C4-2B (cell line): ENCODE results near the gene TLE7.

Experiments used
- H3K27ac ChIP-seq: fragments of 450-650 bp; 2 replicates; pipeline ENCODE4 v1.5.1; 2017
- ZFX ChIP-seq: fragments of 450-650 bp; IDR thresholded peaks from 2 replicates; pipeline ENCODE4 v1.6.1; 2017
- TF ChIP-seq, protein P1 (sequence below): fragments of 450-650 bp; conservative IDR thresholded peaks from 2 replicates; pipeline ENCODE4 v1.5.1; 2017; ENCODE audit warnings: mild to moderate bottlenecking

Gene TLE7

DNA sequence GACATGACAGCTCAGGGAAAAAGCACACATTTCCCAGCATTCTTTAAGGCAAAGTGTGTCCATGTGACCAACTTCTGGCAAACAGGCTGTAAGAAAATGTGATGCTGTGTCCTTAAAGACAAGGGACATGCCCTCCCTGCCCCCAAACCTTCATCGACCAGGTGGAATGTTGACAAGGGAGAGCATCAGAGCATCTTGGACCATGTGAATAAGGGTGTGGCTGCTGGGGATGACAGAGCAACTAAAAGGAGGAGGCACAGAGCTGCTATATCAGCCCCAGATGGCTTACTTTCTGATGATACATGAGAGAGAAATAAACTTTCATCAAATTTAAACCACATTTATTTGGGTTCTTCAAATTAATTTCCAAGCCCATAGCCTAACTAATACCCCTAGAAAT is 22.4 kb upstream of the TLE7 start:
- TF ChIP-seq ZFX, result no peak
- TF ChIP-seq, protein P1, sequence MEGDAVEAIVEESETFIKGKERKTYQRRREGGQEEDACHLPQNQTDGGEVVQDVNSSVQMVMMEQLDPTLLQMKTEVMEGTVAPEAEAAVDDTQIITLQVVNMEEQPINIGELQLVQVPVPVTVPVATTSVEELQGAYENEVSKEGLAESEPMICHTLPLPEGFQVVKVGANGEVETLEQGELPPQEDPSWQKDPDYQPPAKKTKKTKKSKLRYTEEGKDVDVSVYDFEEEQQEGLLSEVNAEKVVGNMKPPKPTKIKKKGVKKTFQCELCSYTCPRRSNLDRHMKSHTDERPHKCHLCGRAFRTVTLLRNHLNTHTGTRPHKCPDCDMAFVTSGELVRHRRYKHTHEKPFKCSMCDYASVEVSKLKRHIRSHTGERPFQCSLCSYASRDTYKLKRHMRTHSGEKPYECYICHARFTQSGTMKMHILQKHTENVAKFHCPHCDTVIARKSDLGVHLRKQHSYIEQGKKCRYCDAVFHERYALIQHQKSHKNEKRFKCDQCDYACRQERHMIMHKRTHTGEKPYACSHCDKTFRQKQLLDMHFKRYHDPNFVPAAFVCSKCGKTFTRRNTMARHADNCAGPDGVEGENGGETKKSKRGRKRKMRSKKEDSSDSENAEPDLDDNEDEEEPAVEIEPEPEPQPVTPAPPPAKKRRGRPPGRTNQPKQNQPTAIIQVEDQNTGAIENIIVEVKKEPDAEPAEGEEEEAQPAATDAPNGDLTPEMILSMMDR, result no peak
- H3K27ac ChIP-seq, result no peak overlapping the region

DNA sequence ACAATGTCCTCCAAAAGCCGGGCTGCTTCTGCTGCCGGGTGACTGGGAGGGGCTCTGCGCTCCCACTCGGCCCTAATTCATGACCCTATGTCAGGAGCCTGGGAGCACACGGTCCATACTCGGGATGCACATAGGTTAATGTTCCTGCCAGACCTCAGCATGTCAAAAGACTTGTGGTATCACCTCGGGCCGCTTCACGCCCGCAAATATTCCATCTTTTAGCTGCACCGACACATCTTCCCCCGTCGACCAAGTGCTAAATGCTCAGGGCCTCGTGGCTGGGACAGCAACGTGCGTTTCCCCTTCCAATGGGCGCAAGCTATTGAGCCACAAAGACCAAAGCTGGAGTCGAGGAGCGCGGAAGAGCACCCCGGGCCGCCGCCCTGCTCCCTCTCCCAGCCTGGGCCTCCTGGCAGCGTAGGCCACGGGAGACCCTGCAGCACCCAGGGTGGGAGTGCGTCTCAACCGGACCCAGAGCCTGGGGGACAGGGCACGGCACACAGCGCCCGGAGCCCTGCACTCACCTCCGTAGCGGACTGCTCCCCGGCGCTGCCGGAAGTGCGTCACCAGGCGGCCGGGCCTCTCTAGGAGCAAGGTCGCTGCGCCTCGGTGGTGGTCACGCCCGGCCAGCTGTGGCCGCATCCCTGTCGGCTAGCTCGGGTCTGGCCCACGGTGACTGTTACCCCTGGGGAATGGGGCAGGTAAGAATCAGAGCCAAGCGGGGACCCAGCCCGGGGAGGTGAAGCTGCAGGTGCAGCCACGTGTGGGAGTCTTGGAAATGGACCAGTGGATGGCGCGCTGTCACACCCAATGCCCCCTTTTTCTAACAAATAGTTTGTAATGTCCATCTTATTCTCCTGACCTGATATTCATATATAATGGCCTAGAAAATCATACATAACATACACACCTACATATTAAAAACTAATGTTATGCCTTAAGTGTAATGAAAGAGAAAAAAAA is 20.1 kb upstream of the TLE7 start, which contains the start of gene ZNF23:
Gene ZNF23, minus strand, starts transcription at position 562 of the 963 bp plus-strand sequence. CDS start 5,451 bp downstream, outside the sequence.
- H3K27ac ChIP-seq, result peak within 1 kb of the TSS; percentile 71
- TF ChIP-seq ZFX, result peak; percentile 23; the same call in 1 of the 2 replicates
- TF ChIP-seq, protein P1, result no peak

DNA sequence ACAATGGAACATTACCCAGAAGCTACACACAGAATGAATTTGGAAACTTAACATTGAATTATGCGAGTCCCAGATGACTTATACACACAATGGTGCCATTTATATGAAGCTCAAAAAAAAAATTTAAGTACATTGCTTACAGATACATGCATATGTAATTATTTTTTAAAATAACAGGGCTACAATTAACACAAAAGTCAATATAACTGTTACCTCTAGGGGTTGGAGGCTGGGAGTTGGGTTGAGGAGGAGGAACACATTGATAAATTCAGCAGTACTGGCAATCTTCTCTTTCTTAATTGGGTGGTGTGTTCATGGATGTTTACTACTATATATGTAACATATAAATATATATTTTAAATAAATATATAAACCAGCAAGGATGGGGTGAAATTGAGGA is 19.1 kb upstream of the TLE7 start:
- TF ChIP-seq, protein P1, result no peak
- no peak overlapping the region for H3K27ac ChIP-seq

DNA sequence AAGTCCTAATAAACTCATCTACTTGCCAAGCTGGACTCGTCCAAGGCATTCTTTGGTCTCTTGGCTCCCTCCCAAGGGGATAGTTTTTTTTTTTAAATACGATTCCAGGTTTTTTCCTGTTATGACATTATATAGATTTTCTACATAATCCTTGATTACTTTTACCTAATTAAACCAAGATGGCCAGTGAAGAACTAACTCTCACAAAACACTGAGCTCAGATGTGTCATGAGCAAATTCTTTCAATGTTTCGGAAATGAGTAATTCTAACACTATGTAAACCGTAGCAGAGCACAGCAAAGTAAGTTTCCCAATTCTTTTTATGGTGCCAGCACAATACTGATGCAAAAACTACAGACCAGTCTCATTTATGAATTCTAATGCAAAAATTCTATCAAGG is 18.4 kb upstream of the TLE7 start:
- no peak overlapping the region for H3K27ac ChIP-seq
- TF ChIP-seq, protein P1, result no peak
- no peak for TF ChIP-seq ZFX

DNA sequence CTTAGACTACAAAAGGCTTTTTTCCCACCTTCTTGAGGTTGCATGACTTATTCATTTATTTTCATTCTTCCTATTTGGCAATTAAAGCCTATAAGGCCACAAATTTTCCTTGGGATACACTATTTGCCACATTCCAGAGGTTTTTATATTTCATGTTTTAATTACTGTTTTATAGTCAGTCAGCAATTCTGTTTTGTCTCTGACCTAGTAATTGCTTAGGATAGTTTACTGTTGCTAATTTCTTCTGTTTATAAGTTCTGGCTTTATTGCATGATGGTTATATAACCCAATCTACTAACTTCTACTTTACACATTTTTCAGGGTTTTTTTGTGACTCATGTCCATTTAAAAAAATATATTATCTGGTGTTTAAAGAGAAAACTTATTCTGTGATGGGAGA is 17.7 kb upstream of the TLE7 start:
- TF ChIP-seq ZFX, result no peak
- TF ChIP-seq, protein P1, result no peak
- H3K27ac ChIP-seq, result no peak overlapping the region

DNA sequence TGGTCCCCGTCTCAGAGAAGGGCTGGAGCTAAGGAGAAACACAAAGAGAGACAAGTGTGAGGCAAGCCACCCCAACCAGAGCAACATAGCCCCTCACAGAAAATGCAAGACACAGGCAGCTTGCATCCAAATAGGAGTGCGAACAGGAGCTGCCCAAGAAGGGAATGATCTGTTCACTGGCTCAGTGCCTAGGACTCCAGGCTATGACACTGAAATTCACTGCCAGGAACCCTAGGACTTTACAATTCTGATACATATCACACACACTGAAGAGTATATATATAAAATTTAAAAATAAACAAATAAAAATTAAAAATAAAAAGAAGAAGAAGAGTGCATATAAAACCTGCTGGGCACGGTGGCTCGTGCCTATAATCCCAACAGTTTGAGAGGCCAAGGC is 14.9 kb upstream of the TLE7 start:
- H3K27ac ChIP-seq, result no peak overlapping the region
- TF ChIP-seq ZFX, result no peak
- TF ChIP-seq, protein P1, result no peak

DNA sequence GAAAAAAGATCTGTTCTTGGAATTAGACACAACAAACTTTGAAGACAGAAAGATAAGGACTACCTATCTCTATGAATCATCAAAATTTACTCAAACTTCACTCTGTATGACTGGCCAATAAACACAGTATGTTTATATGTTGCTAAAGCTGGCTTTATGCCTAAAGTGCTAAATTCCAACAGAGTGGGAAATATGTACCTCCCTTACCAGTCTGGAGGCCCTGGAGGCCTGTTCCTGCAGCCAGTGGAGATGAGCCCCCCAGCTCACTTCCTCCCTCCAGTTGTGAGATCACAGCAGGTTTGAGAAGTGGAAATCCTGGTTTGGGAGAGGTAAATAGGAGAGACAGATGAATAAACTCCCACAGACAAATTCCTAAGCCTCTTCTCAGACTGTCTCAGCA is 11.2 kb upstream of the TLE7 start:
- TF ChIP-seq ZFX, result no peak
- TF ChIP-seq, protein P1, result no peak
- H3K27ac ChIP-seq, result no peak overlapping the region
